Measurements from ENCODE around the gene DNAAF3. TPM values are rescaled to one million over a fixed set of nuclear protein-coding genes. Genes with fewer than 3 reads are reported as not detected.
A peak's percentile ranks its signal among the peaks of the same experiment; 100 is the strongest.

Gene DNAAF3
- total and polyA plus RNA-seq, 7 experiments from 2014 or later, result not detected

GRCh38 chr19:55149078-55150003 lies 17.1 kb downstream of the DNAAF3 start, which contains the start of gene TNNT1:
Gene TNNT1 (minus strand): TSS chr19:55149206. CDS start chr19:55147157, 2,049 bp downstream.
- CTCF ChIA-PET, result no interaction called here
- POLR2A ChIA-PET, result no interaction called here

GRCh38 chr19:55147545-55148251 lies 18.7 kb downstream of the DNAAF3 start:
- Mint-ChIP-seq H3K36me3 (peaks cover 0 to 9% (median 0%) of the 10 kb centered on the region in 5 donors), H3K4me1 (peaks cover 8 to 26% (median 17%) of the 10 kb centered on the region in 7 donors), H3K27me3 (peaks cover 48 to 53% (median 50%) of the 10 kb centered on the region in 5 donors), H3K27ac (no peak overlapping the region), H3K4me3 (no peak overlapping the region), H3K9me3 (peaks cover 2 to 23% (median 11%) of the 10 kb centered on the region in 11 donors)
- ATAC-seq (no peak), DNase-seq (no peak)
- Histone ChIP-seq H3K27me3 (ENCODE audit: control insufficient read depth in 2 of 2, insufficient read depth in 2 of 2, low read length in 2 of 2) (peaks cover 5 to 6% of the 10 kb centered on the region in 2 donors), H3K9me3 (ENCODE audit: control insufficient read depth in 2 of 3, low read length in 3 of 3) (peaks cover 0 to 12% (median 10%) of the 10 kb centered on the region in 3 experiments), H3K27ac (ENCODE audit: low read depth, low read length) (no peak overlapping the region), H3K36me3 (ENCODE audit: control insufficient read depth in 2 of 3, insufficient read depth in 3 of 3, low read length in 3 of 3) (no peaks in the 10 kb centered on the region), H3K4me1 (ENCODE audit: control insufficient read depth in 2 of 2, insufficient read depth in 2 of 2, low read length in 2 of 2) (no peaks in the 10 kb centered on the region), H3K4me3 (ENCODE audit: low read length) (no peak overlapping the region)
- ChIA-PET CTCF (no interaction called here), POLR2A (no interaction called here)
- intact Hi-C loops (cut with micrococcal nuclease), result loop anchor here in 1 of 2 donors (10.0 kb wide), 1 partner anchor 157 kb away; no protein-coding TSS in a partner anchor

More at GRCh38 chr19:55149078-55150003, 17.1 kb downstream of the DNAAF3 start, which contains the start of gene TNNT1:
- Mint-ChIP-seq H3K4me3 (no peak within 1 kb of the TSS), H3K9me3 (peaks cover 3 to 32% (median 14%) of the 10 kb centered on the region in 11 donors), H3K36me3 (peaks cover 0 to 8% (median 5%) of the 10 kb centered on the region in 5 donors), H3K27me3 (peaks cover 36 to 47% (median 41%) of the 10 kb centered on the region in 5 donors), H3K4me1 (peaks cover 15 to 41% (median 27%) of the 10 kb centered on the region in 7 donors), H3K27ac (peak within 1 kb of the TSS in 2 of 9 donors; percentile 41 to 65)
- Histone ChIP-seq H3K4me1 (ENCODE audit: control insufficient read depth in 2 of 2, insufficient read depth in 2 of 2, low read length in 2 of 2) (peaks cover 0 to 5% of the 10 kb centered on the region in 2 donors), H3K9me3 (ENCODE audit: control insufficient read depth in 2 of 3, low read length in 3 of 3) (peaks cover 0 to 12% (median 10%) of the 10 kb centered on the region in 3 experiments), H3K4me3 (ENCODE audit: low read length) (no peak within 1 kb of the TSS), H3K27me3 (ENCODE audit: control insufficient read depth in 2 of 2, insufficient read depth in 2 of 2, low read length in 2 of 2) (peaks cover 5 to 6% of the 10 kb centered on the region in 2 donors), H3K27ac (ENCODE audit: low read depth, low read length) (no peak within 1 kb of the TSS), H3K36me3 (ENCODE audit: control insufficient read depth in 2 of 3, insufficient read depth in 3 of 3, low read length in 3 of 3) (no peaks in the 10 kb centered on the region)
- DNase-seq (no peak), ATAC-seq (no peak)
- intact Hi-C loops (cut with micrococcal nuclease), result loop anchor here in 1 of 2 donors (10.0 kb wide), 1 partner anchor 155 kb away; no protein-coding TSS in a partner anchor

DNA sequence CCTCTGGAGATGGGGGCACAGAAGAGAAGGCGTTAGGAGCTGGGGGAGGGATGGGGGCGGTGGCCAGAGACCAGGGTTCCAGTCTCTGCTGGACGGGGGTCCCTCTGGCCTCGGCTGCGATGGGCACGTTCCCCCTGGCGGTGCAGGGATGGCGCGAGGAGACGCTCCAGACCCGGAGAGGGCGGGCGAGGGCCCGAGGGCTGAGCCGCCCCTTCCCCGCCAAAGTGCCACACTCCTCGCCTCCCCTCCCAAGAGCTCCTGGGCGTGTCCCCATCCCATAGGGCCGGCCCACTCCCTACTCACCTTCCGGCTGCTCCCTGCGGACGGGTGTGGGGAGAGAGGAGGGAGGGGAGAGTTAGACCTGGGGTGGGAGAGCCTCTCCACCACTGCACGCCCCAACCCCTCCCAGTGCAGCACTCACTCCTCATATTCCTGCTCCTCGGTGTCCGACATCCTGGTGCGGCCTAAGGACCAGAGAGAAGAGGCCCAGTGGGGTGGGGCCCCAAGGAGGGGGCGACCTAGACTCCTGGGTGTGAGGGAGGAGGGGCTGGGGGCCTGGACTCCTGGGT lies 19.6 kb downstream of the DNAAF3 start:
- intact Hi-C loops (cut with micrococcal nuclease), result loop anchor here in 1 of 2 donors (10.0 kb wide), 1 partner anchor 158 kb away; no protein-coding TSS in a partner anchor
- peaks cover 0 to 6% (median 5%) of the 10 kb centered on the region in 3 experiments for H3K9me3 ChIP-seq (ENCODE audit: control insufficient read depth in 2 of 3, low read length in 3 of 3)
- H3K36me3 ChIP-seq (ENCODE audit: control insufficient read depth in 2 of 3, insufficient read depth in 3 of 3, low read length in 3 of 3), result no peaks in the 10 kb centered on the region
- H3K27ac ChIP-seq (ENCODE audit: low read depth, low read length), result no peak overlapping the region
- peak overlapping the region in 1 of 10 donors; percentile 41 for H3K4me3 Mint-ChIP-seq
- H3K27me3 Mint-ChIP-seq, result peaks cover 48 to 59% (median 50%) of the 10 kb centered on the region in 5 donors
- no peak for DNase-seq
- no peak overlapping the region for H3K4me3 ChIP-seq (ENCODE audit: low read length)
- ATAC-seq, result no peak
- peaks cover 0 to 17% (median 5%) of the 10 kb centered on the region in 11 donors for H3K9me3 Mint-ChIP-seq
- H3K36me3 Mint-ChIP-seq, result peaks cover 0 to 9% (median 0%) of the 10 kb centered on the region in 5 donors
- peaks cover 3 to 17% (median 10%) of the 10 kb centered on the region in 7 donors for H3K4me1 Mint-ChIP-seq
- CTCF ChIA-PET, result interaction anchor here (0.6 to 1.0 kb wide), 2 partner anchors 57 to 357 kb away, joined by 3 read pairs; no protein-coding TSS in a partner anchor
- peaks cover 5 to 8% of the 10 kb centered on the region in 2 donors for H3K27me3 ChIP-seq (ENCODE audit: control insufficient read depth in 2 of 2, insufficient read depth in 2 of 2, low read length in 2 of 2)
- no peaks in the 10 kb centered on the region for H3K4me1 ChIP-seq (ENCODE audit: control insufficient read depth in 2 of 2, insufficient read depth in 2 of 2, low read length in 2 of 2)
- H3K27ac Mint-ChIP-seq, result no peak overlapping the region
- POLR2A ChIA-PET, result no interaction called here

DNA sequence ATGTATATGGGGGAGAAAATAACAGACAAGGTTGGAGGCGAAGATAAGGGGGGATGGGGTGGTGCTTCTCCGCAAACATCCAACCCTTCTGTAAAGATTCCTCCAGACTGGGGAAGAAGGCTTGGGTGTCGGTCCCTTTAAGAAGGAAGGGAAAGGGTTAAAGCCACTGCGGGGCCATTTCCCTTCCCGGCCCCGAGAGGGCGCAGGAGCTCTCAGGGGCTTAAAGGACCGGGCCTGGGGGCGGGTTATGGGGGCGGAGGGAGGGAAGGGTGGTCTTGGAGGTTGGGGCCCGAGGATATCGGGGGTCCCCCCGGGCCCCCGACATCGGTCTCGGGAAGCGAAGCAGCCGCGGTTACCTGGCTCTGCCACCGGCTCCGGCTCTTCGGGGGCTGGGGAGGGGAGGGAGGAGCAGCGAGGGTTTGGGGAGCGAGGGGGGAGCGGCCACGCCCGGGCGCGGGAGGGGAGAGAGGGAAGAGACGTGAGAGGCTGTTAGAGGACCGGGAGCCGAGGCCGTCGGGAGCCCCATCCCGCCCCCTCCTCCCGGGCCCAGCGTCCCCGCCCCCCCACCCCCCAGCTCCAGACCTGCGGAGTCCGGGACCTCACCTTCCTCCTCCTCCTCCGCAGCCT lies 20.2 kb downstream of the DNAAF3 start:
- CTCF ChIA-PET, result interaction anchor here (0.6 to 1.0 kb wide), 2 partner anchors 57 to 357 kb away, joined by 3 read pairs; no protein-coding TSS in a partner anchor
- Histone ChIP-seq H3K4me3 (ENCODE audit: low read length) (no peak overlapping the region), H3K27me3 (ENCODE audit: control insufficient read depth in 2 of 2, insufficient read depth in 2 of 2, low read length in 2 of 2) (peaks cover 10 to 11% of the 10 kb centered on the region in 2 donors), H3K9me3 (ENCODE audit: control insufficient read depth in 2 of 3, low read length in 3 of 3) (peaks cover 0 to under 1% (median 0%) of the 10 kb centered on the region in 3 experiments), H3K4me1 (ENCODE audit: control insufficient read depth in 2 of 2, insufficient read depth in 2 of 2, low read length in 2 of 2) (no peaks in the 10 kb centered on the region), H3K36me3 (ENCODE audit: control insufficient read depth in 2 of 3, insufficient read depth in 3 of 3, low read length in 3 of 3) (no peaks in the 10 kb centered on the region), H3K27ac (ENCODE audit: low read depth, low read length) (no peak overlapping the region)
- H3K9me3 Mint-ChIP-seq, result peaks cover 0 to 11% (median 0%) of the 10 kb centered on the region in 11 donors
- intact Hi-C loops (cut with micrococcal nuclease), result loop anchor here in 1 of 2 donors (10.0 kb wide), 1 partner anchor 159 kb away; no protein-coding TSS in a partner anchor
- H3K27me3 Mint-ChIP-seq, result peaks cover 49 to 65% (median 52%) of the 10 kb centered on the region in 5 donors
- no peak overlapping the region for H3K27ac Mint-ChIP-seq
- H3K4me3 Mint-ChIP-seq, result peak overlapping the region in 1 of 10 donors; percentile 28
- POLR2A ChIA-PET, result no interaction called here
- no peak for DNase-seq
- peaks cover 0 to 9% (median 0%) of the 10 kb centered on the region in 5 donors for H3K36me3 Mint-ChIP-seq
- H3K4me1 Mint-ChIP-seq, result peaks cover under 1 to 14% (median 8%) of the 10 kb centered on the region in 7 donors
- no peak for ATAC-seq

GRCh38 chr19:55145232-55145631 lies 21.2 kb downstream of the DNAAF3 start:
- Histone ChIP-seq H3K27ac (ENCODE audit: low read depth, low read length) (no peak overlapping the region), H3K4me3 (ENCODE audit: low read length) (no peak overlapping the region), H3K4me1 (ENCODE audit: control insufficient read depth in 2 of 2, insufficient read depth in 2 of 2, low read length in 2 of 2) (no peaks in the 10 kb centered on the region), H3K9me3 (ENCODE audit: control insufficient read depth in 2 of 3, low read length in 3 of 3) (no peaks in the 10 kb centered on the region), H3K27me3 (ENCODE audit: control insufficient read depth in 2 of 2, insufficient read depth in 2 of 2, low read length in 2 of 2) (peaks cover 11 to 13% of the 10 kb centered on the region in 2 donors), H3K36me3 (ENCODE audit: control insufficient read depth in 2 of 3, insufficient read depth in 3 of 3, low read length in 3 of 3) (no peaks in the 10 kb centered on the region)
- ChIA-PET POLR2A (no interaction called here), CTCF (interaction anchor here (1.0 kb wide), 1 partner anchor 358 kb away, joined by 3 read pairs; no protein-coding TSS in a partner anchor)
- Mint-ChIP-seq H3K4me3 (peak overlapping the region in 1 of 10 donors; percentile 50), H3K4me1 (peaks cover 3 to 16% (median 8%) of the 10 kb centered on the region in 7 donors), H3K36me3 (peaks cover 0 to 8% (median 0%) of the 10 kb centered on the region in 5 donors), H3K9me3 (peaks cover 0 to 7% (median 0%) of the 10 kb centered on the region in 11 donors), H3K27me3 (peaks cover 52 to 73% (median 55%) of the 10 kb centered on the region in 5 donors), H3K27ac (peak overlapping the region in 1 of 9 donors; percentile 70)
- ATAC-seq, result no peak
- no peak for DNase-seq
- intact Hi-C loops (cut with micrococcal nuclease), result loop anchor here in 1 of 2 donors (10.0 kb wide), 1 partner anchor 160 kb away; no protein-coding TSS in a partner anchor
